GM18907 (cell line): ENCODE results near the gene ZNF850.
A peak's percentile ranks its signal among the peaks of the same experiment; 100 is the strongest.
"Not testable (repeated sequence)": the region's sequence is repeated elsewhere in the genome, so short reads cannot be mapped to it uniquely, and the experiment has no call there.

Experiments
- ATAC-seq: cut with Tn5 transposase; IDR thresholded peaks from one replicate; pipeline ENCODE4 v1.9.1; 2021; ENCODE audit warnings: mild to moderate bottlenecking, moderate library complexity; ENCODE audit not compliant: unreplicated experiment

The ZNF850 gene

GRCh38 chr19:36772311-36773222 lies at the start of gene ZNF850:
TSS of gene ZNF850 (minus strand) at chr19:36772807. CDS start at chr19:36762606, 10,201 bp downstream.
- ATAC-seq, result peak; percentile 95

- no peak for ATAC-seq
Observed at GRCh38 chr19:36821758-36822157, 49.2 kb upstream of the ZNF850 start.

GRCh38 chr19:36819130-36819630 lies 46.6 kb upstream of the ZNF850 start:
- ATAC-seq, result no peak

GRCh38 chr19:36807029-36807428 lies 34.4 kb upstream of the ZNF850 start:
- ATAC-seq, result no peak

GRCh38 chr19:36805364-36805763 lies 32.8 kb upstream of the ZNF850 start:
- no peak for ATAC-seq

GRCh38 chr19:36797786-36798108 lies 25.1 kb upstream of the ZNF850 start:
- no peak for ATAC-seq

- no peak for ATAC-seq
Observed at GRCh38 chr19:36796714-36796992, 24.0 kb upstream of the ZNF850 start.

- not testable (repeated sequence) for ATAC-seq
Observed at GRCh38 chr19:36791420-36792141, 19.0 kb upstream of the ZNF850 start.

GRCh38 chr19:36775768-36776167 lies 3.2 kb upstream of the ZNF850 start:
- ATAC-seq, result no peak

- ATAC-seq, result no peak
Observed at GRCh38 chr19:36773223-36773579, 594 bp upstream of the ZNF850 start.

- no peak for ATAC-seq
Observed at GRCh38 chr19:36771261-36772231, 1.1 kb downstream of the ZNF850 start.

GRCh38 chr19:36750066-36750691 lies 22.4 kb downstream of the ZNF850 start:
- no peak for ATAC-seq

- ATAC-seq, result not testable (repeated sequence)
Observed at GRCh38 chr19:36749613-36750012, 23.0 kb downstream of the ZNF850 start.

GRCh38 chr19:36748431-36749275 lies 24.0 kb downstream of the ZNF850 start:
- no peak for ATAC-seq

- ATAC-seq, result no peak
Observed at GRCh38 chr19:36747750-36748149, 24.9 kb downstream of the ZNF850 start.

GRCh38 chr19:36745870-36746269 lies 26.7 kb downstream of the ZNF850 start:
- ATAC-seq, result no peak

- not testable (repeated sequence) for ATAC-seq
Observed at GRCh38 chr19:36736166-36736565, 36.4 kb downstream of the ZNF850 start.

- ATAC-seq, result no peak
Observed at GRCh38 chr19:36719687-36720556, 52.7 kb downstream of the ZNF850 start.

GRCh38 chr19:36709423-36709822 lies 63.2 kb downstream of the ZNF850 start:
- ATAC-seq, result no peak
